GM12891 (cell line): ENCODE data around the gene ZFAND3.

ENCODE experiments used
- PAX5 ChIP-seq: IDR thresholded peaks from 2 replicates; pipeline ENCODE4 v1.6.1; 2011; ENCODE audit warnings: low read length, moderate library complexity, mild to moderate bottlenecking; ENCODE audit not compliant: insufficient read depth, severe bottlenecking
- POLR2A ChIP-seq: IDR thresholded peaks from 2 replicates; pipeline ENCODE4 v1.6.1; 2011; ENCODE audit warnings: low read depth, low read length, control low read depth
- POLR2AphosphoS5 ChIP-seq: IDR thresholded peaks from 2 replicates; pipeline ENCODE4 v1.6.1; 2011; ENCODE audit warnings: low read depth, low read length, control low read depth
- POU2F2 ChIP-seq: IDR thresholded peaks from 2 replicates; pipeline ENCODE4 v1.6.1; 2011; ENCODE audit warnings: low read depth, mild to moderate bottlenecking, control low read depth, low read length, moderate library complexity
- SPI1 ChIP-seq: IDR thresholded peaks from 2 replicates; pipeline ENCODE4 v1.6.1; 2011; ENCODE audit warnings: low read depth, low read length, control low read depth
- TAF1 ChIP-seq: IDR thresholded peaks from 2 replicates; pipeline ENCODE4 v1.6.1; 2011; ENCODE audit warnings: low read depth, low read length, control low read depth

- TF ChIP-seq POLR2A (no peak), POLR2AphosphoS5 (no peak), TAF1 (no peak), PAX5 (no peak), SPI1 (no peak), POU2F2 (no peak)
Measured at GRCh38 chr6:37807656-37808055, 11.9 kb upstream of the ZFAND3 start.
